ENCODE data around the gene ODC1.

Gene ODC1

GRCh38 chr2:10440736-10441135, 7.4 kb downstream of the ODC1 start:
- Mint-ChIP-seq H3K27ac (no peak overlapping the region), H3K36me3 (ENCODE audit: low read depth) (peaks cover 54% of the 10 kb centered on the region), H3K4me1 (peaks cover 3% of the 10 kb centered on the region), H3K9me3 (no peaks in the 10 kb centered on the region), H3K4me3 (no peak overlapping the region), H3K27me3 (ENCODE audit: low read depth, poor library complexity) (no peaks in the 10 kb centered on the region)
- DNase-seq, result no peak
- no peak for TF ChIP-seq CTCF (IDR thresholded peaks at IDR 0.05)

DNA sequence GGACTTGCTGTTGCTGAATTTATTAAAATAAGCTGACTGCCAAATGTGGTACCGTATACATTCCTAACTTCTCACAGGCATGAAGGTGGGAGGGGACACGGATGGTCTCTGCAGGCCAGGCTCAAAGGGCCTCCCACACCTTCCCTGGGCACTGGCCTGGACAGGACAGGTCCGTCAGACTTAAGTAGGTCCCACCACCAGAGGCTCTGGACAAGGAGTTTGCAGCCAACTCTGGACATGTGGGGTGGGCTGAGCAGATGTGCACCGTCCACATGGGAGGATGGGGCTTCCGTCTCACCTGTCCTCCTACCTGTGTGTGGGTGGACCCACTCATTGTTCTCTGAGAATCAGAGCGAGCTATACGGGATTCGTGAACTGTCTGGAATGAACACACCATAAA, 8.2 kb downstream of the ODC1 start:
- H3K36me3 Mint-ChIP-seq (ENCODE audit: low read depth), result peaks cover 54% of the 10 kb centered on the region
- no peak for TF ChIP-seq CTCF (IDR thresholded peaks at IDR 0.05)
- H3K4me3 Mint-ChIP-seq, result no peak overlapping the region
- no peak for DNase-seq
- H3K9me3 Mint-ChIP-seq, result no peaks in the 10 kb centered on the region
- peaks cover 2% of the 10 kb centered on the region for H3K4me1 Mint-ChIP-seq
- no peak overlapping the region for H3K27ac Mint-ChIP-seq
- no peaks in the 10 kb centered on the region for H3K27me3 Mint-ChIP-seq (ENCODE audit: low read depth, poor library complexity)

DNA sequence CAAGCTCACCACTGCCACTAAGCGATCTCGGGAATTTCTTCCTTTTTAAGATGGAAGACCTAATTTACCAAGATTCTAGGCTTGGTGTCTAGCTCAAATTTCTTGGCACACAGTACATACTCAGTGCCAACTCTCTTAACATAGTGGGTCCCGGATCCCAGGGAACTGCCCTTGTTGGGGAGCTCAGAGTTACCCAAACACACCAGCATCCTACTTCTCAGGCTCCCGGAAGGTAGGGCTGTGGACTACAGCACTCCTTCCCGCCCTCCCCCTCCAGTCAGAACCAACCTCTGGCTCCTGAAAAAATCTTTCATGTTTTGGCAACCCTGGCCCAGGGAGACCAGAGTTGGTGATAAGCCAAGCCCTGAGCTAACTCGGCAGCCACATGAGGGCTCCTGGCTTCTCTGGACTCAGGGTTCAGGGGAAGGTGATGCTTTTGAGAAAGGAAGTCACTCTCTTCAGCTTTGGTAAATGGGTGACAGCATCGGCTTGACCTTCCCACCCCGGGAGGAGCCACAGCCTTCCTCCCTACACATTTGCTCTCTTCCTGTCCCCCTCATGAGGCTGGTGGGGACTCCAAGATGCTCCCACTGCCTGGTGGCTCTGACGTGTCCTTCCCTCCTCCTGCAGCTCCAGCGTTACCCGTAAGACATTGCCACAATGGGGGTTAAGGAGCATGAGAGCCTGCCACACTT, 8.8 kb downstream of the ODC1 start:
- H3K4me1 Mint-ChIP-seq, result peaks cover 5% of the 10 kb centered on the region
- no peak overlapping the region for H3K4me3 Mint-ChIP-seq
- DNase-seq, result no peak
- TF ChIP-seq CTCF (IDR thresholded peaks at IDR 0.05), result no peak
- H3K27me3 Mint-ChIP-seq (ENCODE audit: low read depth, poor library complexity), result no peaks in the 10 kb centered on the region
- peak overlapping the region; percentile 90 for H3K27ac Mint-ChIP-seq
- H3K9me3 Mint-ChIP-seq, result no peaks in the 10 kb centered on the region
- H3K36me3 Mint-ChIP-seq (ENCODE audit: low read depth), result peaks cover 48% of the 10 kb centered on the region

DNA sequence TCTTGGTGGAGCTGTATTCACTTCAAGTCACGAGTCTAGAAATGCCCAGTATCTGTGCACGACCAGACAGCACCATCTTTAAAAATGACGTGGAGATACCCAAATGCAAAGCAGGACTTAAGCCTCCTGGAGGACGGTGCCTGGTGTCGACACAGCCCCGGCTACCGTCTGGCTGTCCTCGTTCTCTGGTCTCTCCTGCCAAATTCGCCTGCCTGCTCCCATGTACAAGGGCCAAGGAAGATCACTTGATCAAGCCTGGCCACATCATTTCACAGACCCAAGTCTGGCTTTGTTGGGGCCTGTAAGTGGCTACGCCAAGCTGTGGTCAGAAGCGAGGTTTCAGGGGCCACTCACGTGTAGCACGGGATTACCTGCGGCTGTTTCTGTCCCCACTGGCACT, 9.4 kb downstream of the ODC1 start:
- H3K9me3 Mint-ChIP-seq, result no peaks in the 10 kb centered on the region
- DNase-seq, result no peak
- no peaks in the 10 kb centered on the region for H3K27me3 Mint-ChIP-seq (ENCODE audit: low read depth, poor library complexity)
- TF ChIP-seq CTCF (IDR thresholded peaks at IDR 0.05), result no peak
- peaks cover 11% of the 10 kb centered on the region for H3K4me1 Mint-ChIP-seq
- H3K4me3 Mint-ChIP-seq, result no peak overlapping the region
- peak overlapping the region; percentile 90 for H3K27ac Mint-ChIP-seq
- H3K36me3 Mint-ChIP-seq (ENCODE audit: low read depth), result peaks cover 42% of the 10 kb centered on the region

GRCh38 chr2:10437806-10438205, 10.3 kb downstream of the ODC1 start:
- DNase-seq, result no peak
- peak overlapping the region; percentile 80 for H3K27ac Mint-ChIP-seq
- H3K36me3 Mint-ChIP-seq (ENCODE audit: low read depth), result peaks cover 33% of the 10 kb centered on the region
- peaks cover 20% of the 10 kb centered on the region for H3K4me1 Mint-ChIP-seq
- TF ChIP-seq CTCF (IDR thresholded peaks at IDR 0.05), result no peak
- H3K27me3 Mint-ChIP-seq (ENCODE audit: low read depth, poor library complexity), result peaks cover 5% of the 10 kb centered on the region
- H3K9me3 Mint-ChIP-seq, result no peaks in the 10 kb centered on the region
- no peak overlapping the region for H3K4me3 Mint-ChIP-seq

DNA sequence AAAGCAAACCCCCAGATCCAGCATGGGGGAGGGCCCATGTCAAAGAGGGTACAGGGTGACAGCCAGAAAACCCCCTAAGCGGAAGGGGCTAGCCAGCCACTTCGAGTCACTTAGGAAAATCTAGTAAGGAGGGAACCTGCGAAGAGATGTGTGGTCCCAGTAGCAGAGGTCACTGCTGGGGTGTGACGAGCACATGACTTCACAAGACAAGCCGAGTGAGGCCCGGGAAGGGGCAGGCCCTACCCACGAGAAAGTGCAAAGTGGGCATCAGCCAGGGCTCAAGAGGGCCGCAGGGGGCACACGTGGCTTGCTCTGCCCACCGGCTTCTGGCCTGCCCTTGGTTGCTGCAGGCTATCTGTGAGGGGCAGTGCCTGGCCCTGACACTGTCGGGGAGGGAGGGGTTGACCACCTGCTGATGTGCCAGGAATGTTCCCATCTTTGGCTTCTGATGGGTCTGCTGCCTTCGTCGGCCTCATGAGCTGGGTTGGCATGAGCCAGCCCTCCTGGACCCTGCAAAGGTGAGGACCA, 11.5 kb downstream of the ODC1 start:
- no peak overlapping the region for H3K27ac Mint-ChIP-seq
- H3K4me3 Mint-ChIP-seq, result no peak overlapping the region
- peaks cover 11% of the 10 kb centered on the region for H3K27me3 Mint-ChIP-seq (ENCODE audit: low read depth, poor library complexity)
- TF ChIP-seq CTCF (IDR thresholded peaks at IDR 0.05), result no peak
- no peak for DNase-seq
- H3K4me1 Mint-ChIP-seq, result peaks cover 20% of the 10 kb centered on the region
- peaks cover 23% of the 10 kb centered on the region for H3K36me3 Mint-ChIP-seq (ENCODE audit: low read depth)
- no peaks in the 10 kb centered on the region for H3K9me3 Mint-ChIP-seq

Data from nephron progenitor cell (in vitro differentiated cells).